HG03066 (cell line): ENCODE measurements around the gene ZFHX2.

Source experiments
- ATAC-seq: cut with Tn5 transposase; IDR thresholded peaks from one replicate; pipeline ENCODE4 v1.9.1; 2021; ENCODE audit warnings: low read depth; ENCODE audit not compliant: unreplicated experiment

ZFHX2 gene

DNA sequence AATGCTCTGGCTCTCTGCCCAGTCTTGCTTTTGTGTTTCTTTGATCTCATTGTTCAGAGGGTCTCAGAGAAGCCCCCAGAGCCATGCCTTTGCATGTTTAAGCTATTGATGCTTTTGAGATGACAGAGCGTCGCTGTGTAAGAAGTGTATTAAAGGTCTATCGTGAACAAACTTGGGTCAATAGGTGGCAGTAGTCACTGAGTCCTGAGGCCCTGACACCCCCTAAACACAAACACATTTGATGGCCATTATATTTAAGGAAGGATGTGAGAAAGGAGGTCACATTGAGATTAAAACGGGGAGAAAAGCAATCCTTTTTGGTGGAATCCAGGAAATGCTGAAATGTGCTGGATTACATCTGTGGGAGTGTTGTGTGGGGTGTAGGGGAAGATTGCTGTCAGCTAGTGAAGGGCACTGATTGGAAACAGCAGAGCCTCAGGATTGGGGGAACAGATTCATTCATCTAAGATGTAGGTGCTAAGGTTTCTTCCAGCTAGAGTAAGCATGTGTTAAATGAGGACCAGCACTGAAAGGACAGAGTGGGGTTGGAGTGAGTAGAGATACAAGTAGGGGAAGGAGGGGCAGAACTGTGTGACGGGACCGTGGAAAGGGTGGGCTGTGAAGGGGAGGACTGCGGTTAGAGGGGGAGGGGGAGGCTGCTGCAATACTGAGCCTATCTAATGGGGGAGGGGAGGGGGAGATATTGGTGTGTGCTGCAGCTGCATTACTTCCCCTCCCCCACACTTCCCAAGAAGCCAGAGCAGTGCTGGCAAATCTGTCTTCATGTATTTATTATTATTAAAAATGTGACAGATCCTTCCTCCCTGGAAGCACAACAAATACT is 69.4 kb downstream of the ZFHX2 start:
- no peak for ATAC-seq

- ATAC-seq: no peak
These were observed 70.1 kb downstream of the ZFHX2 start for GRCh38 chr14:23481362-23481970.

DNA sequence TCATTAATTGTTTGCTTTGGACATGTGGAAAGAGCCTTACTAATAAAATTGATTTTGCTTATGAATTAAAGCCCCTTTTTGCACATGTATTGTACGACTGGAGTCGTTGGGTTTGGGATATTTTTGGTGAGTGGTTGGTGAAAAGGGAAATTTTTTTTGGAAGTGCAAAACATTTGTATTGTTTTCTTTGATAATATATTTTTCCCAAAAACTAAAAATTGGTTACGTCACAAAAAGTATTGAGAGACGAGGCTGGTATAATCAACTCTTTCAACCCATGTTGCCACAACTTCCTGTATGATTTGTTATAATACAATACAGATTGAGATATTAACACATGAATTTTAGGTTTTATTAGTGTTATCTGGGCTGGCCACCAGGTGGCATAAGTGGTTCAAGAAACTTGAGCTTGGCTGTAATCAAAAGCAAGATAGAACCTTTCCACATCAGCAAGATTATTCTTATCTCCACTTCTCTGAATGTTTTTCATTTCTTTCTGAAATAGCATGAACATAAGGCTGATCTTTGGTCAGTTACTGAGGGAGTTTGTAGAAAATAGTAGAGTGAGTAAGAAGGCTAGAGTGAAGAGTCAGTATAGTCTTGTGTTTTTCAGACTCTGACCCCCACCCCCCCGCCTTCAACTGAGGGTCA is 73.3 kb downstream of the ZFHX2 start:
- ATAC-seq: no peak

DNA sequence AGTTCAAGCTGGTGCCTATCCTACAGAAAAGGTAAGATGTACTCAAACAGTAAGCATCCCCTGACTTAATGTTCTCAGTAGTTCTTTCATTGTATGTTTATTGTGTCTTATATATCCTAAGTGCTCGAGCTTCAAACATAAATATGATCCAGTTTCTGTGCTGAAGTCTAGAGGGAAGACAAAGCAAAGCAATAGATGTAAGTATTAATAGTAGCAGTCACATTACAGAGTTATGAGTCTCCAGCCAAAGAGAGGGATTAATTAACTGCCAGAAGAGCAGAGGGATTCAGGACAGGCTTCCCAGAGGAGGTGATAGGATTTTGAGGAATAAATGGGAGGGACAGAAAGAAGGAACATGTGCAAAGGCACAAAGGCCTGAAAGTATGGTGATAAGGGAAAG is 80.6 kb downstream of the ZFHX2 start:
- ATAC-seq: no peak
